Epidermal melanocyte (primary cell): Measurements from ENCODE around the gene TRPT1.
"Not testable (repeated sequence)": the region's sequence is repeated elsewhere in the genome, so short reads cannot be mapped to it uniquely, and the experiment has no call there.

ENCODE experiments used
- DNase-seq: peaks from one replicate; pipeline ENCODE4 v3.0.0; 2011; ENCODE audit warnings: low spot score; ENCODE audit not compliant: insufficient read length

The TRPT1 gene

GRCh38 chr11:64258946-64259532, 33.1 kb upstream of the TRPT1 start:
- no peak for DNase-seq

- no peak for DNase-seq
Observed at GRCh38 chr11:64258356-64258755, 32.4 kb upstream of the TRPT1 start.

- no peak for DNase-seq
Observed at GRCh38 chr11:64256300-64256699, 30.3 kb upstream of the TRPT1 start.

GRCh38 chr11:64255135-64256128, 29.4 kb upstream of the TRPT1 start:
- DNase-seq = no peak

- no peak for DNase-seq
Observed at GRCh38 chr11:64254326-64254725, 28.3 kb upstream of the TRPT1 start.

- DNase-seq = no peak
Observed at GRCh38 chr11:64253481-64253880, 27.5 kb upstream of the TRPT1 start.

- DNase-seq = no peak
Observed at GRCh38 chr11:64253043-64253442, 27.1 kb upstream of the TRPT1 start.

- DNase-seq = peak; percentile 76
Observed at GRCh38 chr11:64252003-64252872, 26.3 kb upstream of the TRPT1 start.

GRCh38 chr11:64251753-64252002, 25.7 kb upstream of the TRPT1 start:
- no peak for DNase-seq

GRCh38 chr11:64251016-64251752, 25.2 kb upstream of the TRPT1 start, which contains the start of gene PLCB3:
PLCB3 (plus strand) TSS chr11:64251530; CDS start chr11:64251650, 120 bp downstream.
- DNase-seq = peak; percentile 82

- no peak for DNase-seq
Observed at GRCh38 chr11:64250415-64251015, 24.5 kb upstream of the TRPT1 start.

- no peak for DNase-seq
Observed at GRCh38 chr11:64249563-64250414, 23.8 kb upstream of the TRPT1 start.

GRCh38 chr11:64249038-64249437, 23.1 kb upstream of the TRPT1 start:
- DNase-seq = no peak

- no peak for DNase-seq
Observed at GRCh38 chr11:64248578-64248977, 22.6 kb upstream of the TRPT1 start.

GRCh38 chr11:64247729-64248531, 21.9 kb upstream of the TRPT1 start:
- DNase-seq = peak; percentile 55

GRCh38 chr11:64246871-64247728, 21.1 kb upstream of the TRPT1 start, which contains the start of gene PPP1R14B:
PPP1R14B (minus strand) TSS chr11:64246943; CDS start chr11:64246673, 270 bp downstream.
- peak; percentile 92 for DNase-seq

- not testable (repeated sequence) for DNase-seq
Observed at GRCh38 chr11:64246621-64246870, 20.6 kb upstream of the TRPT1 start.
